Erythroblast (primary cell): ENCODE results near the gene RCC1.
"Not testable (repeated sequence)": the region's sequence is repeated elsewhere in the genome, so short reads cannot be mapped to it uniquely, and the experiment has no call there.

Experiments
- GATA1 ChIP-seq: IDR thresholded peaks from 2 replicates; pipeline ENCODE4 v1.6.1; 2011; ENCODE audit warnings: low read depth, mild to moderate bottlenecking, control low read depth, low read length, moderate library complexity
- POLR2A ChIP-seq: IDR thresholded peaks from 2 replicates; pipeline ENCODE4 v1.6.1; 2011; ENCODE audit warnings: mild to moderate bottlenecking, low read length

DNA sequence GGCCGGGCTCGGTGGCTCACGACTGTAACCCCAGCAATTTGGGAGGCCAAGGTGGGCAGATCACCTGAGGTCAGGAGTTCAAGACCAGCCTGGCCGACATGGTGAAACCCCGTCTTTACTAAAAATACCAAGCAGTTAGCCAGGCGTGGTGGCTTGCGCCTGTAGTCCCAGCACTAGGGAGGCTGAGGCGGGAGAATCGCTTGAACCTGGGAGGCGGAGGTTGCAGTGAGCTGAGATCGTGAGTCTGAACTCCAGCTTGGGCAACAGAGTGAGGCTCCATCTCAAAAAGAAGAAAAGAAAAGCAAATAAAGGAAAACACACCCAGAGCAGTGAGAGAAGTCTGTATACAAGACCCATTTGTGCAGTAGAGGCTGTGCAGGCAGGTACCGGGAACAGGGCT, 15.0 kb downstream of the RCC1 start:
- TF ChIP-seq POLR2A, GATA1: not testable (repeated sequence)
